MM.1S (cell line): Measurements from ENCODE around the gene AQP5.

ENCODE experiments used
- DNase-seq: peaks from one replicate; pipeline ENCODE4 v3.0.0-alpha.2; 2015
- H2AFZ ChIP-seq: fragments of 300-600 bp; sonication (generic); 2 replicates; pipeline ENCODE4 v1.6.0; 2016; ENCODE audit warnings: antibody characterized with exemption, low read length
- H3F3A ChIP-seq: fragments of 300-600 bp; sonication (generic); 2 replicates; pipeline ENCODE4 v1.6.1; 2016; ENCODE audit warnings: mild to moderate bottlenecking, antibody characterized with exemption, low read length, moderate library complexity, mixed read lengths; ENCODE audit not compliant: insufficient read depth
- H3K27ac ChIP-seq: fragments of 300-600 bp; sonication (generic); 2 replicates; pipeline ENCODE4 v1.5.1; 2016; ENCODE audit warnings: mild to moderate bottlenecking, low read length
- H3K27me3 ChIP-seq: fragments of 300-600 bp; sonication (generic); replicated peaks from 2 replicates; pipeline ENCODE4 v1.6.0; 2016; ENCODE audit warnings: low read length; ENCODE audit not compliant: insufficient read depth
- H3K36me3 ChIP-seq: fragments of 300-600 bp; sonication (generic); replicated peaks from 2 replicates; pipeline ENCODE4 v1.6.1; 2016; ENCODE audit warnings: mild to moderate bottlenecking, low read length, mixed read lengths; ENCODE audit not compliant: insufficient read depth
- H3K4me1 ChIP-seq: fragments of 300-600 bp; sonication (generic); 2 replicates; pipeline ENCODE4 v1.6.1; 2016; ENCODE audit warnings: low read length, mixed read lengths
- H3K4me2 ChIP-seq: fragments of 300-600 bp; sonication (generic); 2 replicates; pipeline ENCODE4 v1.6.0; 2016; ENCODE audit warnings: low read depth, low read length
- H3K4me3 ChIP-seq: fragments of 300-600 bp; sonication (generic); 2 replicates; pipeline ENCODE4 v1.5.1; 2016; ENCODE audit warnings: low read length, mixed read lengths
- H3K79me2 ChIP-seq: fragments of 300-600 bp; sonication (generic); 2 replicates; pipeline ENCODE4 v1.6.1; 2016; ENCODE audit warnings: mixed run types, low read length, mixed read lengths
- H3K9ac ChIP-seq: fragments of 300-600 bp; sonication (generic); 2 replicates; pipeline ENCODE4 v1.6.1; 2016; ENCODE audit warnings: low read length, mixed read lengths
- H3K9me2 ChIP-seq: fragments of 300-600 bp; sonication (generic); replicated peaks from 2 replicates; pipeline ENCODE4 v1.6.1; 2016; ENCODE audit warnings: mild to moderate bottlenecking, low read length, mixed read lengths; ENCODE audit not compliant: insufficient read depth
- H3K9me3 ChIP-seq: fragments of 300-600 bp; sonication (generic); replicated peaks from 2 replicates; pipeline ENCODE4 v1.6.1; 2016; ENCODE audit warnings: mild to moderate bottlenecking, low read length, mixed read lengths; ENCODE audit not compliant: insufficient read depth
- H4K20me1 ChIP-seq: fragments of 300-600 bp; sonication (generic); 2 replicates; pipeline ENCODE4 v1.6.1; 2016; ENCODE audit warnings: mild to moderate bottlenecking, low read length, moderate library complexity, mixed read lengths; ENCODE audit not compliant: insufficient read depth
- CTCF ChIP-seq: fragments of 300-600 bp; sonication (generic); IDR thresholded peaks from 2 replicates; pipeline ENCODE4 v1.5.1; 2016; ENCODE audit warnings: antibody characterized with exemption, low read length, mixed read lengths
- EZH2 ChIP-seq: fragments of 300-600 bp; sonication (generic); optimal IDR thresholded peaks from 2 replicates; pipeline ENCODE3; 2017; ENCODE audit warnings: low read depth, mild to moderate bottlenecking, antibody characterized with exemption, low read length, mixed read lengths
- EZH2phosphoT487 ChIP-seq: fragments of 300-600 bp; sonication (generic); IDR thresholded peaks from 2 replicates; pipeline ENCODE4 v1.6.1; 2018; ENCODE audit warnings: antibody characterized with exemption, low read length

Gene AQP5

GRCh38 chr12:49949866-49950265, 11.8 kb upstream of the AQP5 start:
- Histone ChIP-seq H3K27ac (no peak overlapping the region), H3K9me2 (no peaks in the 10 kb centered on the region), H4K20me1 (no peaks in the 10 kb centered on the region), H3K27me3 (peaks cover 6% of the 10 kb centered on the region), H3K4me1 (0 out of 2 replicates have a peak, but pooled peaks cover 6% of the 10 kb centered on the region), H3K9ac (no peak overlapping the region), H3F3A (no peaks in the 10 kb centered on the region), H3K4me2 (no peak overlapping the region), H3K4me3 (no peak overlapping the region), H3K9me3 (no peaks in the 10 kb centered on the region), H3K36me3 (no peaks in the 10 kb centered on the region), H2AFZ (no peak overlapping the region), H3K79me2 (no peaks in the 10 kb centered on the region)
- no peak for TF ChIP-seq CTCF
- TF ChIP-seq EZH2phosphoT487, result no peak
- TF ChIP-seq EZH2, result no peak
- DNase-seq, result no peak

GRCh38 chr12:49950273-49951251, 11.1 kb upstream of the AQP5 start, which contains the start of gene AQP2:
TSS of gene AQP2 (plus strand) at chr12:49950737. CDS start at chr12:49950831, 94 bp downstream.
- Histone ChIP-seq H2AFZ (no peak within 1 kb of the TSS), H4K20me1 (no peaks in the 10 kb centered on the region), H3K27ac (no peak within 1 kb of the TSS), H3K79me2 (no peaks in the 10 kb centered on the region), H3K9ac (no peak within 1 kb of the TSS), H3K4me2 (no peak within 1 kb of the TSS), H3F3A (no peaks in the 10 kb centered on the region), H3K4me3 (no peak within 1 kb of the TSS), H3K27me3 (peaks cover 13% of the 10 kb centered on the region), H3K9me3 (no peaks in the 10 kb centered on the region), H3K9me2 (no peaks in the 10 kb centered on the region), H3K36me3 (no peaks in the 10 kb centered on the region), H3K4me1 (no peaks in the 10 kb centered on the region)
- DNase-seq, result no peak
- TF ChIP-seq EZH2 (no peak), CTCF (no peak), EZH2phosphoT487 (no peak)

GRCh38 chr12:49951411-49952240, 10.0 kb upstream of the AQP5 start:
- Histone ChIP-seq H3K27me3 (peaks cover 23% of the 10 kb centered on the region), H3K79me2 (no peaks in the 10 kb centered on the region), H3K9me2 (no peaks in the 10 kb centered on the region), H3K9me3 (no peaks in the 10 kb centered on the region), H2AFZ (no peak overlapping the region), H3K9ac (no peak overlapping the region), H3K4me2 (no peak overlapping the region), H3K36me3 (no peaks in the 10 kb centered on the region), H4K20me1 (no peaks in the 10 kb centered on the region), H3K4me3 (no peak overlapping the region), H3K27ac (no peak overlapping the region), H3K4me1 (no peaks in the 10 kb centered on the region), H3F3A (no peaks in the 10 kb centered on the region)
- TF ChIP-seq CTCF, result no peak
- no peak for TF ChIP-seq EZH2
- TF ChIP-seq EZH2phosphoT487, result no peak
- DNase-seq, result no peak
